Measurements from ENCODE around the gene DDX10.

GRCh38 chr11:108616549-108616948, 48.3 kb upstream of the DDX10 start:
- TF ChIP-seq, protein P1, sequence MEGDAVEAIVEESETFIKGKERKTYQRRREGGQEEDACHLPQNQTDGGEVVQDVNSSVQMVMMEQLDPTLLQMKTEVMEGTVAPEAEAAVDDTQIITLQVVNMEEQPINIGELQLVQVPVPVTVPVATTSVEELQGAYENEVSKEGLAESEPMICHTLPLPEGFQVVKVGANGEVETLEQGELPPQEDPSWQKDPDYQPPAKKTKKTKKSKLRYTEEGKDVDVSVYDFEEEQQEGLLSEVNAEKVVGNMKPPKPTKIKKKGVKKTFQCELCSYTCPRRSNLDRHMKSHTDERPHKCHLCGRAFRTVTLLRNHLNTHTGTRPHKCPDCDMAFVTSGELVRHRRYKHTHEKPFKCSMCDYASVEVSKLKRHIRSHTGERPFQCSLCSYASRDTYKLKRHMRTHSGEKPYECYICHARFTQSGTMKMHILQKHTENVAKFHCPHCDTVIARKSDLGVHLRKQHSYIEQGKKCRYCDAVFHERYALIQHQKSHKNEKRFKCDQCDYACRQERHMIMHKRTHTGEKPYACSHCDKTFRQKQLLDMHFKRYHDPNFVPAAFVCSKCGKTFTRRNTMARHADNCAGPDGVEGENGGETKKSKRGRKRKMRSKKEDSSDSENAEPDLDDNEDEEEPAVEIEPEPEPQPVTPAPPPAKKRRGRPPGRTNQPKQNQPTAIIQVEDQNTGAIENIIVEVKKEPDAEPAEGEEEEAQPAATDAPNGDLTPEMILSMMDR (optimal IDR thresholded peaks at IDR 0.05 in 1 of 3, IDR thresholded peaks at IDR 0.05 in 1 of 3, conservative IDR thresholded peaks at IDR 0.05 in 1 of 3; ENCODE audit: extremely low read depth in 1 of 3, insufficient read depth in 2 of 3, low read length in 3 of 3), result no peak
- no peak for TF ChIP-seq EZH2 (IDR thresholded peaks at IDR 0.05; ENCODE audit: low read length)
